ENCODE data around the gene PGA3.

GRCh38 chr11:61194981-61195695, 8.2 kb upstream of the PGA3 start:
- TF ChIP-seq CTCF (IDR thresholded peaks at IDR 0.05; ENCODE audit: control extremely low read depth in 1 of 3, insufficient read depth in 1 of 3, low read depth in 1 of 3, low read length in 3 of 3) = no peak
- TF ChIP-seq MAFK (IDR thresholded peaks at IDR 0.05; ENCODE audit: low read depth, low read length) = no peak
- no peak for TF ChIP-seq EP300 (IDR thresholded peaks at IDR 0.05; ENCODE audit: borderline replicate concordance in 1 of 2, low read depth in 2 of 2, low read length in 2 of 2)
- no peak for TF ChIP-seq ZNF274 (IDR thresholded peaks at IDR 0.05; ENCODE audit: borderline replicate concordance, extremely low read depth, low read length)
- TF ChIP-seq CREB1 (IDR thresholded peaks at IDR 0.05) = no peak
- TF ChIP-seq POLR2A (IDR thresholded peaks at IDR 0.05; ENCODE audit: control extremely low read depth in 1 of 2, low read depth in 2 of 2, low read length in 2 of 2) = no peak
- no peak for TF ChIP-seq RNF2 (IDR thresholded peaks at IDR 0.05; ENCODE audit: borderline replicate concordance, low read depth, low read length, missing control alignments, poor library complexity, severe bottlenecking)
- no peak for TF ChIP-seq FOSL1 (IDR thresholded peaks at IDR 0.05; ENCODE audit: insufficient read depth, low read depth, low read length)
- TF ChIP-seq BACH1 (IDR thresholded peaks at IDR 0.05; ENCODE audit: low read length) = no peak

Measured in H1 (cell line).